ENCODE results near the gene CACNB2.

The CACNB2 gene

GRCh38 chr10:18140149-18140956, at the start of gene CACNB2:
Gene CACNB2 (plus strand): TSS chr10:18140424.
- no peak for DNase-seq (ENCODE audit: low read depth in 2 of 2)

DNA sequence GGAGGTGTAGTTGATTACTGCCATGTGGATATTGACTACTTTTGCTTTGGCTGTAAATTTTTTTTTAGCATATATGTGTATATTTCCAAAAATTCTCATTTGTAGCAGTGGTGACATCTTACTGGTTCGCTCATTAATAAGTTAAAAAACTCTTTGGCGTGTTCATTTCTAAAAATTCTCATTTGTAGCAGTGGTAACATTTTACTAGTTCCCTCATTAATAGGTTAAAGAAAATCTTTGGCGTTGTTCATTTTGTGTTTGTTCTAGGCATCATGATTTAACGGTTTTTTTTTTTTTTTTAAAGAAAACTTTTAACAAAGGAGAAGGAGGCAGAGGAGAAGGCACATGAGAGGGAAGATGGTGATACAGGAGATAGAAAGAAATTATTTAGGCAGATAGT, 45.9 kb upstream of the CACNB2 start:
- no peak for DNase-seq (ENCODE audit: low read depth in 2 of 2)

DNA sequence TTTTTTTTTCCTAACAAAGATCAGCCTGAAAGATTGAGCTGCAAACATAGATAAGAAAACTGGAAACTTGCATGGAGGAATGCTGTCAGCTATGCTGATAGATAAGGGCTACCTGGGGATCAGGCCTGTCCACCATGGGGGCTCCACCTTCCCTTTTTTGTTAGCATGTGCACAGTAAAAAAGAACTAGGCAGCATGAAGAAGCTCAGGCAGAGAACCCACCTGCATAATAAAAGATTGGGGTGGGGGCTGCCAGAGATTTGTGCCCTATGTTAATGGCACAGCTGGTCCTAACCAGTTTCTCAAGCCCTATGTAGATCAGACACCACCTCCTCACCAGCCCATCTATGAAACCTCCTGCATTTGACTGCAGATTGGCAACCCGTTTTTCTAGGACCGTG, 45.4 kb upstream of the CACNB2 start:
- no peak for DNase-seq (ENCODE audit: low read depth in 2 of 2)

DNA sequence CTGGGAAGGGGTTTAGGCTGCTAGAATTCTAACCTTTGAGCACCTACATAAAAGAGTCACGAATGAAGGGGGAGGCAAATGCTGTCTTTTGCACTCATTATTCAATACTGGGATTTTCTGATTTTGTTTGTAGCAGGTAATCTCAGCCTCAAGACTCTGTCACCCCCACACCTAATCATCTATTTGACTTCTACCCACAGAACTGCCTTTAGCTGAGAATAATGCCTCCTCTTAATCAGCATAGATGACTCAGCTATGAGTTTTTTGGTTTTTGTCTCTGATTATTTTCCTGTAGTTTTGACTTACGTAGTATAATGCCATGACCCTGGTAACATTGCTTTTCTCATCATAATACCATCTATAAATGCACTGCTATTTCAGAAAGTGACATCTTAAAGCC, 42.7 kb upstream of the CACNB2 start:
- DNase-seq (ENCODE audit: low read depth in 2 of 2): no peak

- no peak for DNase-seq (ENCODE audit: low read depth in 2 of 2)
Observed at GRCh38 chr10:18098201-18098600, 42.0 kb upstream of the CACNB2 start.

GRCh38 chr10:18099415-18099814, 40.8 kb upstream of the CACNB2 start:
- DNase-seq (ENCODE audit: low read depth in 2 of 2): no peak

GRCh38 chr10:18100669-18101068, 39.6 kb upstream of the CACNB2 start:
- no peak for DNase-seq (ENCODE audit: low read depth in 2 of 2)

DNA sequence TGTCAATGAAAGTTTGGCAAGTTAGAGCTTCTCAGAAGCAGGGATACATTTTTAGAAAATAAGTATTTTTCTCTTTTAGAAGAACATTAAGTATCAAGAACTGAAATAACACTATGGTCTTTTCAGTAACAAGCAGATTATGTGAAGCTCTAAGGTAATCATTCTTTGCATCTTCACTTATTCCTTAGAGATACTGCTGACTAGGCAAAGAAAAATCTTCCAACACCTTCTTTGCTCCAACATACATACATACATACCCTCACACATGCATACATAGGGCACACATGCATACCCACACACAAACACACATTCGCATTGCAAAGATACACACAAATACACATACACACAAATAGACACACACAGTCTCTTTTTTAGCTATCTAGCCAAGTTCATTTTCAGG, 37.8 kb upstream of the CACNB2 start:
- DNase-seq (ENCODE audit: low read depth in 2 of 2): no peak

DNA sequence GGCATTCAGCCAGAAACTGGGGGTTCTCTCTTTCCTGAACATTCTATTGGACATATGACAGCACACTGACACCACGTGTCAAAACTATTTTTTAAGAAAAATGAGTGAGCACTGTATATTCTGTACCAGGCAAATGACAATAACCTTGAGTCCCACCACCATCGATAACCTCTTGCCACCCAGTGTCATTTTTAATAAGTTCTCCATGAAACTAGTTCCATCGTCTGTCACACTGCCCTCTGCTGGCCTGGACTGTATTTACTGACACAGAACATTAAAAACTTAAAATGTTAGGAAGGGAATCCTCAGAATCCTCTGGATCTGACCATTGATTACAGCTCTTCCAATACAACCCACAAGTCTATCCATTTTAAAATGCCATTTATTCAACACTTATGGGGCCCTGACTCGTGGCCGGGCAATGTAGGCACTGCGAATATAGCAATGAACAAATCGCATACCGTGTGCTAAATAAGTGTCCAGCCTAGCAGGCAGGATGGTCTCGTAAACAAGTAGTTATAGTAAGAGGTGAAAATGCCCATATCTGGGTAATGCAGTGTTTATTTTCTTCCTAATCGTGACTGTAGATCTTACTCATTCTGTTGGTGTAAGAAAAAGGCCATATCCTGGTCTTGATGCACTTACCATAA, 35.9 kb upstream of the CACNB2 start:
- peak in 1 of 2 donors; percentile 27 for DNase-seq (ENCODE audit: low read depth in 2 of 2)

- DNase-seq (ENCODE audit: low read depth in 2 of 2): no peak
Observed at GRCh38 chr10:18109341-18109870, 30.8 kb upstream of the CACNB2 start.

GRCh38 chr10:18113881-18114280, 26.3 kb upstream of the CACNB2 start:
- no peak for DNase-seq (ENCODE audit: low read depth in 2 of 2)

DNA sequence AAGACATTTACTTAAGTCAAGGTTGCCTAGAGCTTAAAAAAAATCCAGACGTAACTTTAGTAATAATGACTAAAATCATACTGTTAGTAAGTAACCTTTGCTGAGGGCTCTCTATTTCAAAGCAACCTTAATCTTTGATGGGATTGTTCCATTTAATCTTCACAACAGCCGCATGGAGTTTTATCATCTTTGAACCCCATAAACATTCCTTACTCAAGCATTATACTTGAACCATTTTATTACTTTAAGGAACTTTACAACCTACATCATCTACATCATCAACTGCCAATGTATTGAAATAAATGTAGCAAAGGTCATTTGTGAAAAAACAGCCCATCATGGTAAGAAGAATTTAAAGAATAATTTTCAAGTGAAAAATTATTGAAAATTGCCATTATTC, 22.9 kb upstream of the CACNB2 start:
- no peak for DNase-seq (ENCODE audit: low read depth in 2 of 2)

DNA sequence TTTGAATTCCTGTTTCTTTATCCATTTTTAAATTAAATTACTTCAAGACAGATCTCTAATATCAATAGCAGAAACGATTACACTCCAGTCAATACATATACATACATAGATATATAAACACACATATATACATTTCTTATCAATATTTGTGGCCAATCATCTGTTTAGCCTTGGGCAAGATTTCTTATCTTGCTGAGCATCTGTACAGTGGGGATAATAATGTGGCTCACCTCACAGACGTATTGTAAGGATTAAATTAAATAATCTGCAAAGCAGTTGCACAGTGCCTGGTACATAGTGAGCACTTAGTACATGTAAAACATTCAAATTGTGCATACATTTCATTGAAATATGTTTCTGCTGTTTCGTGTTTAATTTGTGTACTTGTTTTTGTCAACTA, 17.5 kb upstream of the CACNB2 start:
- DNase-seq (ENCODE audit: low read depth in 2 of 2): no peak

DNA sequence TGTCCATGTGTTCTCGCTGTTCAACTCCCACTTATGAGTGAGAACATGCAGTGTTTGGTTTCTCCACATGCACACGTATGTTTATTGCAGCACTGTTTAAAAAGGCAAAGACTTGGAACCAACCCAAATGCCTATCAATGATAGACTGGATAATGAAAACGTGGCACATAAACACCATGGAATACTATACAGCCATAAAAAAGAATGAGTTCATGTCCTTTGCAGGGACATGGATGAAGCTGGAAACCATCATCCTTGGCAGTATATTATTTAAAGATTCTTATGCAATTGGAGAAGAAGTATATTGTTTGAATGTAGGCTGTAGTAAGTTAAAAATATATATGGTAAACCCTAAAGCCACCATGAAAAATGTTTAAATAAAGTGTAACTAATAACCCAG, 7.2 kb upstream of the CACNB2 start:
- no peak for DNase-seq (ENCODE audit: low read depth in 2 of 2)

DNA sequence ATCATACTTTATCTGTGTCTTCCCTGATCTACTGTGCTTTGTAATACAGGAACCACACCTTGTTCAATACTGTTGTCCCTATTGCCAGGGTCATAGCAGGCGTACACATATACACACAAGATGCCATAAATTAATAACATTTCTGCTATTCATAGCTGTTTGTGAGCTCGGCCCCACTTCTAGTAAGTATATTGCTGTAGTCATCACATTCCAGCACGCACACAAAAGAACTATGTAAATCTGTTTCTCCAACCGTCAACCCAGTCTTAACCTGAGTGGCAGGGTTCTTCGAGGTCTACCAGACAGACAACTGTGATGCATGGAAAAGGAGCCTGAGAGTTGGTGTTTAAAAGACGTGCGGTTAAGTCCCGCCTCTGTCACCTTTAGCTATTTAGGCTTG, 5.7 kb upstream of the CACNB2 start:
- no peak for DNase-seq (ENCODE audit: low read depth in 2 of 2)

DNA sequence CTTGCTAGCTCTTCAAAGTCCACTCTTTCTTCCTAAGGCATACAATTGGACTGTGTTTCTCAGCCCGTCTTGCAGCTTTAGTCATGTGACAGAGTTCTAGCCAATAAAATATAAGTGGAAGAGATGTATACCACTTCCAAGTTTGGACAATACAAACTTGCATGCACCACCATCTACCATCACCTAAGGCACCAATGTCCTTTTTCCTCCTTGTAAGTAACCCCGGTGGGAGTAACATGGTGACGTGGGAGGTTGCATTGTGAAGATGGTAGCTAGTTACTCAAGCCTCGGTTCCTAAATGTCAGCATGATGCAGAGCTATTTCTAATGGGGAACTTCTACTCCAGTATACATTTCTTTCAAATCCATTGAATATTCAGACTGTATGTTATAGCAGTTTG, 5.3 kb upstream of the CACNB2 start:
- no peak for DNase-seq (ENCODE audit: low read depth in 2 of 2)

- DNase-seq (ENCODE audit: low read depth in 2 of 2): no peak
Observed at GRCh38 chr10:18136073-18136791, 4.0 kb upstream of the CACNB2 start.

GRCh38 chr10:18137111-18137510, 3.1 kb upstream of the CACNB2 start:
- DNase-seq (ENCODE audit: low read depth in 2 of 2): no peak

DNA sequence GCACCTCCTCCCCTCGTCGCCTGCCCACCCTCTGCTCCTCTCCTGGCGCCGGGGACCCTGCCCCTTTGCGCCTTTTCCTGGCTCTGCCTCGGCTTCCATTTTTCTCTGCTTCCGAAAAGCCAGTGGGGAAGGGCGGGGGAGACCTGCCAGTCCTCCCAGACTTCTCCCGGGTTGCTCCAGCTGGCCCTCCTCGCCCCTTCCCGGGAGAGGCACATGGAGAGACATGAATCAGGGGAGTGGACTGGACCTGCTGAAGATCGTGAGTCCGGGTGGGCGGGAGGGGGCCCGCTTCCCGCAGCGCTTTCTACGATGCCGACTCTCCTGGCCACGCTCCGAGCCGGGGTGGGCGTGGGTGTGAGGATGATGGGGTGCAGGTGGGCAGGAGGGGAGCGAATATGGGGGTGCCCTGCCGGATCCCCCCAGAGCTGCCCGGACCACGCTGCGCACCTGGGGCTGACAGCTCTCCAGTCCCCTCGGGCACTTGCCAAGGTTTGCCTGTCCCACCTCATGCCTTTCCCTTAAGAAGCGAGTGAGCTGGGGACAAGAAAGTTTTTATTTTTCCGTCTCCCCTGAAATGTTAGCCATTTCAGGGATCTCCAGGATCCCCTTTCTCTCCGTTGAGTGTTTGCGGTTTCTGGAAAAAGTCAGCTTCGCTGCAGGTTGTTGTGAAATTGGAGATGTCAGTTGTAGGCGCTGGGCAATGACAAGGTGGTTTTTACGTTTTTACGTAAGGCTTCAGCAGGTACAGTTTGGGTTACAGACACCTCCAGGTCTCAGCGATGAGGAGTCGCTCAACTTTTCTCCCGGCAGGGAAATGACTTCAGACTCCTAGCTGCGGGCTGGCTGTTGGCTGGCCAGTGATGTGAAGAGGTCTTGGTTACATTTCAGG, 977 bp downstream of the CACNB2 start:
- no peak for DNase-seq (ENCODE audit: low read depth in 2 of 2)

DNA sequence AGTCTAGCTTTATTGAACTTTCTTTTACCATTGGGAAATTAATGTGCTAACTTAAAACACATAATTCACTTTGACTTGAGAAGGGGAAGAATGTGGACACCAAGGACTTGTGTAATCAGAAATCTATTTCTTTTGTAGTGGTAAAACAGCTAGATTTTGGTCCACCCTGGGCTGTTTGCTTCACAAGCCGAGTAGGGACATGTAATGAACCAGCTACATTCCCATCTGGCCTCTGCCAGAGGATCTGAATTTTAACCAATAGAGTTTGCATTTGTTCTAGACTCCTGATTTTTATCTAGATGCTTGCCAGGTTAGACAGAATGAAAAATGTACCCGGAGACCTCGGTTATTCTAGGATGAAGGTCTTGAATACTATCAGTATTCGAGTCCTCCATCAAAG, 1.9 kb downstream of the CACNB2 start:
- DNase-seq (ENCODE audit: low read depth in 2 of 2): no peak

DNA sequence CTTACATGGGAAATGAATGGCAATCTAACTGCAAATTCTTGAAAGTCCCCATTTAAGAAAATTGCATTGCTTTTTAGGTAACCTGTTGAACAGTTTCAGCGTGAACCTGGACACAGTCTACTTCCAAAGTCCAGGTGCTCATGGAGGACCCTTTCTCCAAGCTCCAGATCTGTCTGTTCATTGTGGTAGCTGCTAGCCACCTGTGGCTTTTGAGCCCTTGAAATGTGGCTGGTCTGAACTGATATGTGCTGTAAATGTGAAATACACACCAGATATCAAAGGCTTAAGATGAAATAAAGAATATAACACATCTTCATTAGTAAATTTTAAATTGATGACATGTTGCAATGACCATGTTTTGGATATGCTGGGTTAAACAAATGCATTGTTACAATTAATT, 4.2 kb downstream of the CACNB2 start:
- no peak for DNase-seq (ENCODE audit: low read depth in 2 of 2)

GRCh38 chr10:18144928-18145327, 4.7 kb downstream of the CACNB2 start:
- no peak for DNase-seq (ENCODE audit: low read depth in 2 of 2)
